Neural crest cell (in vitro differentiated cells): ENCODE results near the gene TSPO. TPM values are rescaled to one million over a fixed set of nuclear protein-coding genes. Genes with fewer than 3 reads are reported as not detected.
A peak's percentile ranks its signal among the peaks of the same experiment; 100 is the strongest.

Source experiments
- DNase-seq: peaks from one replicate; pipeline ENCODE4 v3.0.0; 2021; ENCODE audit warnings: low read depth, mixed read lengths, low spot score
- H3K27ac Mint-ChIP-seq: one replicate; pipeline ENCODE4 v1.8.0; 2021; ENCODE audit warnings: mild to moderate bottlenecking, mixed read lengths; ENCODE audit not compliant: unreplicated experiment
- H3K27me3 Mint-ChIP-seq: 2 replicates; pipeline ENCODE4 v1.8.0; 2021; ENCODE audit warnings: low read depth, mild to moderate bottlenecking, mixed read lengths
- H3K36me3 Mint-ChIP-seq: 2 replicates; pipeline ENCODE4 v1.8.0; 2021; ENCODE audit warnings: low read depth, mild to moderate bottlenecking, mixed read lengths
- H3K4me1 Mint-ChIP-seq: 2 replicates; pipeline ENCODE4 v1.8.0; 2021; ENCODE audit warnings: mixed read lengths
- H3K4me3 Mint-ChIP-seq: one replicate; pipeline ENCODE4 v1.8.0; 2021; ENCODE audit warnings: mild to moderate bottlenecking, mixed read lengths
- H3K9me3 Mint-ChIP-seq: 2 replicates; pipeline ENCODE4 v1.8.0; 2021; ENCODE audit warnings: mixed read lengths
- total RNA-seq: library from RNA; stranded (reverse); gene quantifications from 2 replicates; pipeline ENCODE4 v1.2.1, GENCODE V29; 2021
- TF ChIP-seq, protein P1 (sequence below): fragments of 200-600 bp; sonication (generic); conservative IDR thresholded peaks from 2 replicates; pipeline ENCODE4 v1.5.0; 2021; ENCODE audit warnings: antibody characterized with exemption, mild to moderate bottlenecking

Gene TSPO
- total RNA-seq, 1 donor from 2014 or later = 12.3 TPM

DNA sequence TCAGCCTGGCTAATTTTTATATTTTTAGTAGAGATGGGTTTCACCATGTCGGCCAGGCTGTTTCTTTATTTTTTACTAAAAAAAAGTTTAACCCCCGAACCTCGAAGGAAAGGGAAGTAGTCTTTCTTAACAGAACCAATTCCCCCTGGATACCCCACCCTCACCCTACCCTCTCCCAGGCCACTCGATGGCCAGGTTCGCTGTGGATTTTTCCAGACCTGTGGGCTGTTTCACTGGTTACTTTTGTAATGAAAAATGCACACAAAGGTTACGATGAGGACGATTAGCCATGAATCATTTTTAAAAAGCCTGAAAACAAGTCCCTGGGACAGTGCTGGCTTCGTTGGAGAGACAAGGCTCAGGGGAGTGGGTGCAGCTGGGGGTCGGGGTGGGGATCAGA is 2.5 kb downstream of the TSPO start:
- TF ChIP-seq, protein P1, sequence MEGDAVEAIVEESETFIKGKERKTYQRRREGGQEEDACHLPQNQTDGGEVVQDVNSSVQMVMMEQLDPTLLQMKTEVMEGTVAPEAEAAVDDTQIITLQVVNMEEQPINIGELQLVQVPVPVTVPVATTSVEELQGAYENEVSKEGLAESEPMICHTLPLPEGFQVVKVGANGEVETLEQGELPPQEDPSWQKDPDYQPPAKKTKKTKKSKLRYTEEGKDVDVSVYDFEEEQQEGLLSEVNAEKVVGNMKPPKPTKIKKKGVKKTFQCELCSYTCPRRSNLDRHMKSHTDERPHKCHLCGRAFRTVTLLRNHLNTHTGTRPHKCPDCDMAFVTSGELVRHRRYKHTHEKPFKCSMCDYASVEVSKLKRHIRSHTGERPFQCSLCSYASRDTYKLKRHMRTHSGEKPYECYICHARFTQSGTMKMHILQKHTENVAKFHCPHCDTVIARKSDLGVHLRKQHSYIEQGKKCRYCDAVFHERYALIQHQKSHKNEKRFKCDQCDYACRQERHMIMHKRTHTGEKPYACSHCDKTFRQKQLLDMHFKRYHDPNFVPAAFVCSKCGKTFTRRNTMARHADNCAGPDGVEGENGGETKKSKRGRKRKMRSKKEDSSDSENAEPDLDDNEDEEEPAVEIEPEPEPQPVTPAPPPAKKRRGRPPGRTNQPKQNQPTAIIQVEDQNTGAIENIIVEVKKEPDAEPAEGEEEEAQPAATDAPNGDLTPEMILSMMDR = no peak
- H3K4me3 Mint-ChIP-seq = no peak overlapping the region
- peaks cover 18% of the 10 kb centered on the region for H3K4me1 Mint-ChIP-seq
- no peak overlapping the region for H3K27ac Mint-ChIP-seq
- H3K9me3 Mint-ChIP-seq = no peaks in the 10 kb centered on the region
- DNase-seq = no peak
- no peaks in the 10 kb centered on the region for H3K36me3 Mint-ChIP-seq
- peaks cover 12% of the 10 kb centered on the region for H3K27me3 Mint-ChIP-seq

DNA sequence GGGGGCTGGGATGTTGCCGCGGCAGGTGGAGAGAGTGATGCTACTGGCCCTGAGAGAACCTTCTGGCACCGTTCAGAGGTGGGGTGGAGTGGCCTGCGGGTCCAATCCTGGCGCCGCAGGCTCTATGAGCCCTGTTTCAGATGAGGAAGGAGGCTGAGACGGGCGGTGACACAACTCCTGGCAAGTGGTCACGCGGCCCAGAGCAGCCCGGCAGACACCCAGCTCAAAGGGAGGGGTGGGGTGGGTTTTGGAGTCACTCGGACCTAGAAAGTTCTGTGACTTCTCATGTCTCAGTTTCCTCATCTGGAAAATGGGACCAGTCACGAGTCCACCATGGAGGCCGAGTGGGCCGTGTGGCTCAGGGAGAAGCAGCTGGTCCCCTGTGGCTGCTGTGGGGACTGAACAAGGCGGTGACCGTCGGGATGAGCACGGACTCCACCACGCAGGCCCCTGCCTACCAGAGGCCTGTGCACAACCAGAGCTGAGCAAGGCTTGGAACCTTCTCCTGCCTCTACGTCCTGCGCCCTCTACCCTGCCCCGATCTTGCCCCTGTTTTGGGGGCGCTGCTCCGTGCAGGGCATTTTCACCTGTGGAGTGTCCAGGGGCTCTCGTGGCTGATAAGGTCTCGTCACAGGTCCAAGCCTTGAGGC is 3.7 kb downstream of the TSPO start:
- Mint-ChIP-seq H3K27me3 (peaks cover 12% of the 10 kb centered on the region), H3K4me1 (peaks cover 18% of the 10 kb centered on the region), H3K36me3 (no peaks in the 10 kb centered on the region), H3K9me3 (no peaks in the 10 kb centered on the region), H3K27ac (peak overlapping the region; percentile 35), H3K4me3 (no peak overlapping the region)
- TF ChIP-seq, protein P1 = no peak
- DNase-seq = no peak

DNA sequence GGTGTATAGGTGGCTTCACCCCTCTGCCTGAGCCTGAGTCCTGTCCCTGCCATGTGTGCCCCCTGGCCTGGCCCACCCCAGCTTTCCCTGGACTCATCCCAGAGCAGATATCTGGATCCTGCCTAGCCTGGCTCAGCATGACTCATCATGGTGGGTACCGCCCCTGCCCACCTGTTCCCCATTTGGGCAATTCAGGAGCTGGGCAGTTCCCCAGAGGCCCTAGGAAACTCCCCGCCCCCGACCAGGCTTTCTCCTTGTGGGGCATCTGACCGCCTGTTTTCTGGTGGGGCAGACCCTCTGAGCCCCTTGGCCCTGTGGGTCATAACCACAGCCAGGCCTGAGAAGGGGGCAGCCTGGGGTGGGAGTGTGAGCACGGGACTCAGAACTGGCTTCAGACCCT is 4.4 kb downstream of the TSPO start:
- H3K9me3 Mint-ChIP-seq = no peaks in the 10 kb centered on the region
- no peaks in the 10 kb centered on the region for H3K36me3 Mint-ChIP-seq
- no peak for DNase-seq
- H3K27ac Mint-ChIP-seq = no peak overlapping the region
- H3K4me1 Mint-ChIP-seq = peaks cover 17% of the 10 kb centered on the region
- peaks cover 12% of the 10 kb centered on the region for H3K27me3 Mint-ChIP-seq
- no peak overlapping the region for H3K4me3 Mint-ChIP-seq
- TF ChIP-seq, protein P1 = no peak

DNA sequence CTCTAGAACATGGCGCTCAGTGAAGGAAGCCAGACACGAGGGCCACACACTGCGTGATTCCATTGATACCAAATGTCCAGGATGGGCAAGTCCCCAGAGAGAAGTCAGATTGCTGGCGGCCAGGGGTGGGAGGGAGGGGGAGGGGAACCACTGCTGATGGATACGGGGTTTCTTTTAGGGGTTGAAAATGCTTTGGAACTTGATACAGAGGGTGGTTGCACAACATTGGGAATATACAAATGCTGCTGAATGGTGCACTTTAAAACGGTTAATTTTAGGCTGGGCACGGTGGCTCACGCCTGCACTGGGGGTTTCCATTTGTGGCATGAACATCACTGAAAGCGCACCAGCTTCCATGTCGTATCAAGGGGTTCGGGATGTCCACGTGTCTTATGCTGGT is 5.1 kb downstream of the TSPO start:
- H3K27ac Mint-ChIP-seq = no peak overlapping the region
- H3K27me3 Mint-ChIP-seq = peaks cover 9% of the 10 kb centered on the region
- H3K36me3 Mint-ChIP-seq = no peaks in the 10 kb centered on the region
- no peak overlapping the region for H3K4me3 Mint-ChIP-seq
- H3K4me1 Mint-ChIP-seq = peaks cover 14% of the 10 kb centered on the region
- no peak for DNase-seq
- TF ChIP-seq, protein P1 = no peak
- H3K9me3 Mint-ChIP-seq = no peaks in the 10 kb centered on the region

DNA sequence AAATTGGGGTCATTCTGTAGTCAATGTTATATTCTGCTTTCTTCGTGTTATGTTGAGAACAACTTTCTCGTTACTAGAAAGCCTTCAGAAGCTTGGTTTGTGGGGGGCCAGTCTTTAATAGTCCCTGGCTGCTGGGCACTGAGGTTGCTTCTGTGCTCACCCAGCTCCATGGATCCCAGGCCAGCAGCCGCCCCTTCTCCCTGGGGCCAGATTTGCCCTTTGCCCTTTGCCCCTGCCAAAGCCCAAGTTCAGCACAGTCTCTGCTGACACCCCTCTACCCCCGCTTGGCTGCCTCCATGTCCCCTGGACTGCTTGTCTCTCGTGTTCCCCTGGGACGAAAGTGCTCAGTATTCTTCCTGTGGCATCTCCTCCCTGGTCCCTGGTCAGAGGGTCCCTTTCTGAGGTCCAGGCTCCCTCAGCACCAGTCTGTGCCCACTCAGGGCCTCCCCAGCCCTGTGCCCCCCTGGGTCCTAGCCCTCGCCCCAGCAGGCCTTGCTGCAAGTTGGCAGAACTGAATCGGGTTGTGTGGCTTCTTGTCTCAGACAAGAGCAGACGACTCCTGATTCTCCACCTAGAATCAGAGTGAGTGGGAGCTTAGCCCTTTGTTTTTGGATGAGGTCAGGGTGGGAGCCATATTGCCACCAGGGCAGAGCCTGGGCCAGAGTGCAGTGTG is 6.7 kb downstream of the TSPO start:
- Mint-ChIP-seq H3K27me3 (peaks cover under 1% of the 10 kb centered on the region), H3K4me1 (peaks cover 11% of the 10 kb centered on the region), H3K4me3 (no peak overlapping the region), H3K27ac (peak overlapping the region; percentile 69), H3K9me3 (no peaks in the 10 kb centered on the region), H3K36me3 (no peaks in the 10 kb centered on the region)
- TF ChIP-seq, protein P1 = no peak
- DNase-seq = no peak
